Mucosa of rectum (tissue), 2 donors: ENCODE data around the gene TNNT3.

Source experiments
- H3K27ac ChIP-seq, 2 donors: one replicate each; pipeline ENCODE4 v1.7.0; 2013; ENCODE audit warnings: inconsistent platforms in 2 of 2, low read depth in 2 of 2, low read length in 2 of 2
- H3K27me3 ChIP-seq, 2 donors: one replicate each; pipeline ENCODE4 v1.7.0; 2013; ENCODE audit warnings: low read length in 2 of 2; ENCODE audit not compliant: control insufficient read depth in 2 of 2, insufficient read depth in 2 of 2
- H3K36me3 ChIP-seq, 2 donors: one replicate each; pipeline ENCODE4 v1.7.0; 2013; ENCODE audit warnings: low read length in 2 of 2; ENCODE audit not compliant: control insufficient read depth in 2 of 2, insufficient read depth in 2 of 2
- H3K4me1 ChIP-seq, 2 donors: one replicate each; pipeline ENCODE4 v1.7.0; 2013; ENCODE audit warnings: low read length in 2 of 2, mild to moderate bottlenecking in 1 of 2; ENCODE audit not compliant: control insufficient read depth in 2 of 2, insufficient read depth in 2 of 2
- H3K4me3 ChIP-seq, 2 donors: one replicate each; pipeline ENCODE4 v1.7.0; 2013; ENCODE audit warnings: low read length in 2 of 2
- H3K9ac ChIP-seq, 2 donors: one replicate each; pipeline ENCODE4 v1.7.0; 2013; ENCODE audit warnings: low read length in 2 of 2, low read depth in 1 of 2, mild to moderate bottlenecking in 1 of 2
- H3K9me3 ChIP-seq, 2 donors: one replicate each; pipeline ENCODE4 v1.7.0; 2013; ENCODE audit warnings: low read length in 2 of 2; ENCODE audit not compliant: control insufficient read depth in 2 of 2
- donor health status: healthy.
- donor health status: Normal muscosa, but diverticular disease.

The TNNT3 gene

GRCh38 chr11:1899090-1899489, 20.4 kb upstream of the TNNT3 start:
- H3K4me3 ChIP-seq = no peak overlapping the region
- no peak overlapping the region for H3K9ac ChIP-seq
- no peaks in the 10 kb centered on the region for H3K4me1 ChIP-seq
- H3K27me3 ChIP-seq = peaks cover 0 to 2% of the 10 kb centered on the region in 2 donors
- H3K36me3 ChIP-seq = no peaks in the 10 kb centered on the region
- H3K27ac ChIP-seq = no peak overlapping the region
- H3K9me3 ChIP-seq = no peaks in the 10 kb centered on the region

DNA sequence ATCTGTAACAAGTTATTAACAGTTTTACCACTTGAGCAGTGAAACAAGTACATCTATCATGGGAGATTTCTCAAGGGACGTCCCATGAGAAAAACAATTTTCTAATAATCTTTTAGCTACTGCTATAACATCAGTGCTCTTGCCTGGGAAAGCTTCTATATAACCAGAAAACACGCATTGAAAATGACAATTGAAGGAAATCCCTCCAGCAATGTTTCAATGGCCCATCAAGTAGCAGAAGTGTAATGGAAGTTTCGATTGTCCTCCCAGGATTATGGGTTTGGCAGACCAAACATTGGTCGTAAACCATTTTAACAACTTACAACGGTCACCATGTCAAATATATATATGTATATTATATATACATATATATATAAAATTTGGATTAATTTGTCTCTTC, 19.8 kb upstream of the TNNT3 start:
- H3K9ac ChIP-seq = no peak overlapping the region
- no peaks in the 10 kb centered on the region for H3K36me3 ChIP-seq
- no peaks in the 10 kb centered on the region for H3K9me3 ChIP-seq
- H3K27ac ChIP-seq = no peak overlapping the region
- H3K4me1 ChIP-seq = no peaks in the 10 kb centered on the region
- H3K27me3 ChIP-seq = peaks cover 0 to 2% of the 10 kb centered on the region in 2 donors
- H3K4me3 ChIP-seq = no peak overlapping the region

DNA sequence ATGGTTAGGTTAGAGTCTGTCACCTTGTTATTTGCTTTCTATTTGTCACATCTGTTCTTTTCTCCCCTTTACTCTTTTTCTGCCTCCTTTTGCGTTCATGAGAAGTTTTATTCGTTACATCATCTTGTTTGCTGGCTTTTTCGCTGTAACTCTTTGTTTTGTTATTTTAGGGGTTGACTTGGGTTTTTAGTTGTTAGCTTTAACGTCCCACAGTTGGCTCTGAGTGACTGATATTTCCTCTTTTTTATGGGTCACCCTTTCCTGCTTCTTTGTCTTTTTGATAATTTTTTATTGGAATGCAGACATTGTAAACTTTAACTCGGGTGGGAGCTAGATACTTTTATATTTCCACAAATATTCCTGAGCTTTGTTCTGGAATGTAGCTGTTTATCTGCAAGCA, 13.3 kb upstream of the TNNT3 start:
- no peaks in the 10 kb centered on the region for H3K9me3 ChIP-seq
- no peaks in the 10 kb centered on the region for H3K4me1 ChIP-seq
- no peak overlapping the region for H3K27ac ChIP-seq
- H3K9ac ChIP-seq = no peak overlapping the region
- H3K4me3 ChIP-seq = no peak overlapping the region
- no peaks in the 10 kb centered on the region for H3K27me3 ChIP-seq
- no peaks in the 10 kb centered on the region for H3K36me3 ChIP-seq

DNA sequence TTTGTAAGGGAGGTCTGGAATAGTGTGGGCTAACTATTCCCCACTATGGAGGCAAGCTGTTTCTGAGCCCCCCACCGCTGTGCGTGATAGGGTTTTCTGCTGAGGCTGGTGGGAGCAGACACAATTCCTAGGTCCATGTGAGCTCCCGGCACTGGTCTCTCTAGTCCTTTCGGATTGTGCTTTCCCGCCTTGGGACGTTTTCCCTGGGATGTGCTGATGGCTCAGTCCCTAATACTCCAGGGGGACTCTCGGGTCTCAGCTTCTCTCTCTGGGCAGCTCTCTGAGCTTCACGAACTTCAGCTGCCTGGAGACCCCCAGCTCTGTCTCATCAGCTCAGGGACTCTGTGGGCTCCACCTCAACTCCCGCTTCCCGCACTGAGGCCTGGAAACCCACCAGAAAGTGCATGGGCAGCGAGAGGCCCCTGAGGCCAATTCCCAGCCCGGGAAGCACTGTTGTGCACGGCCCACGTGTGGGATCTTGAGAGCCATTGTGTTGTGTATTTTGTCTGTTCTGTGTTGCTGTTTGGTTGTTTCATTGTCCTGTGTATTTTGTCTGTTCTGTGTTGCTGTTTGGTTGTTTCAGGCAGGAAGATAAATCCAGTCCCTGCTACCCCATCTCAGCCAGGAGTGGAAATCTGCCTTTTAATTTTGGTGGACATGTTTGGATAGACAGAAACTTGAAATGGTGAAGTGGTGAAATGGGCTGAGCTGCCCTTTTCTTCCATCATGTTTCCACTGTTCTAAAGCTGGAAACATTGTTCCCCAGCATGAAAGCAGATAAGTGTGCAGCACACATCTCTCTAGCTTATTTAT, 12.7 kb upstream of the TNNT3 start:
- H3K27me3 ChIP-seq = no peaks in the 10 kb centered on the region
- H3K9me3 ChIP-seq = no peaks in the 10 kb centered on the region
- no peak overlapping the region for H3K4me3 ChIP-seq
- no peak overlapping the region for H3K27ac ChIP-seq
- H3K36me3 ChIP-seq = no peaks in the 10 kb centered on the region
- no peak overlapping the region for H3K9ac ChIP-seq
- no peaks in the 10 kb centered on the region for H3K4me1 ChIP-seq

- H3K9ac ChIP-seq = no peak overlapping the region
- H3K4me3 ChIP-seq = no peak overlapping the region
- no peak overlapping the region for H3K27ac ChIP-seq
- H3K27me3 ChIP-seq = no peaks in the 10 kb centered on the region
- H3K9me3 ChIP-seq = no peaks in the 10 kb centered on the region
- H3K4me1 ChIP-seq = no peaks in the 10 kb centered on the region
- H3K36me3 ChIP-seq = no peaks in the 10 kb centered on the region
Measured at GRCh38 chr11:1908618-1909017, 10.9 kb upstream of the TNNT3 start.

GRCh38 chr11:1909524-1909923, 10.0 kb upstream of the TNNT3 start:
- no peaks in the 10 kb centered on the region for H3K9me3 ChIP-seq
- H3K9ac ChIP-seq = no peak overlapping the region
- H3K4me3 ChIP-seq = no peak overlapping the region
- H3K4me1 ChIP-seq = no peaks in the 10 kb centered on the region
- no peak overlapping the region for H3K27ac ChIP-seq
- H3K27me3 ChIP-seq = no peaks in the 10 kb centered on the region
- no peaks in the 10 kb centered on the region for H3K36me3 ChIP-seq

DNA sequence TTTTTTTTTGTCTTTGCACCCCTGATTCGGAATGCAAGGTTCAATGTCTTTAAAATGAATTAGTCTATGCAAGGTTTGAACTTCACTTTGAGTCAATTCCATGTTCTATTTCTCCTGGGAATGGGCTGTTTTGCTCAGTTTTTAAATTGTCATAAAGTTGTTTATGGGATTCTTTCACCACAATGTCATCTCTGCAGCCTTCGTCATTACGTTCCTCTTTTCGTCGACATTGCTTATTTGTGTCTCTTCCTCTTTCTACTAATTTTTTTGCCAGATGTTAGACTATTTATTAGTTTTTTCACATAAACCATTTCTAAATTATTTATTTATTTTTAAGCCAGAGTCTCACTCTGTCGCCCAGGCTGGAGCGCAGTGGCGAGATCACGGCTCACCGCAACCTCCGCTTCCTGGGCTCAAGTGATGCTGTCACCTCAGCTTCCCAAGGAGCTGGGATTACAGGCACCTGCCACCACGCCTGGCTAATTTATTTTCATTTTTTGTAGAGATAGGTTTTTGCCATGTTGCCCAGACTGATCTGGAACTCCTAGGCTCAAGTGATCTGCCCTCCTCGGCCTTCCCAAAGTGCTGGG, 7.1 kb upstream of the TNNT3 start:
- Histone ChIP-seq H3K27ac (no peak overlapping the region), H3K4me1 (no peaks in the 10 kb centered on the region), H3K27me3 (no peaks in the 10 kb centered on the region), H3K9ac (no peak overlapping the region), H3K36me3 (no peaks in the 10 kb centered on the region), H3K9me3 (no peaks in the 10 kb centered on the region), H3K4me3 (no peak overlapping the region)

DNA sequence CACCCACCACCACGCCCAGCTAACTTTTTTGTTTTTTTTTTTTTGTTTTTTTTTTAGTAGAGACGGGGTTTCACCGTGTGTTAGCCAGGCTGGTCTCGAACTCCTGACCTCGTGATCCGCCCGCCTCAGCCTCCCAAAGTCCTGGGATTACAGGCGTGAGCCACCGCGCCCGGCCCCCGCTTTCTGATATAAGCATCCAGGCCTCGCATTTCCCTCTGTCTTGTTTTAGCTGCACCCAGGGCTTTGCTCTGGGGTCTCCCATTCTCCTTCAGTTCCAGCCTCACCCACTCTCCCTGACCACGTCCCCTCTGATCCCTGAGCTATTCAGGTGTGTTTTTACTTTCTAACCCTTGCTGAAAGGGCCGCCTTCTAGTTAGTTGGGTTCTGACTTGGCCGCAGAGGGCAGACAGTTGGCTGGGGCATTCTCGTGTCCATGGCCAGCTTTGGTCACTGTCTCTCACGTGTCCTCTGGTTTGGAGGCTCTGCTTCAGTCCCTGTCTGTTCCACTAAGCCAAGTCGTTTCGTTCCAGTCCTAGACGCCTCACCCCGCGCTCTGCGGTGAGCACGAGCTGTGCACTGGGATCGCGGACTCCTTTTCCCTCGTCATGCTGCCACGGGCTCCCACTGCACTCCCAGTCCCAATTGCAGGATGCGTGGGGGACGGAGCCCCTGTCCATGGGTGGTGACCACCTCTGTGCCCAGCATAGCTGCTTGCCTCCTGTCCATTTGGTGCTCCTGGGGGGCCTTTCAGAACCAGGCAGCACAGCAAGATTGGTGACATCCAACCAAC, 6.0 kb upstream of the TNNT3 start:
- Histone ChIP-seq H3K9me3 (no peaks in the 10 kb centered on the region), H3K4me1 (no peaks in the 10 kb centered on the region), H3K9ac (no peak overlapping the region), H3K27me3 (no peaks in the 10 kb centered on the region), H3K36me3 (no peaks in the 10 kb centered on the region), H3K4me3 (no peak overlapping the region), H3K27ac (no peak overlapping the region)

GRCh38 chr11:1915795-1916131, 3.7 kb upstream of the TNNT3 start:
- Histone ChIP-seq H3K36me3 (no peaks in the 10 kb centered on the region), H3K4me3 (no peak overlapping the region), H3K9me3 (no peaks in the 10 kb centered on the region), H3K27me3 (no peaks in the 10 kb centered on the region), H3K9ac (no peak overlapping the region), H3K27ac (no peak overlapping the region), H3K4me1 (no peaks in the 10 kb centered on the region)
